Spleen (tissue), 11 donors: Measurements from ENCODE around the gene HOXA1. TPM values are rescaled to one million over a fixed set of nuclear protein-coding genes. Genes with fewer than 3 reads are reported as not detected.
A peak's percentile ranks its signal among the peaks of the same experiment; 100 is the strongest.

Experiments
- DNase-seq: peaks from one replicate; pipeline ENCODE4 v3.0.0-alpha.2; 2020
- H3K27ac ChIP-seq, 8 donors: fragments of 200-600 bp; sonication (generic) in 7 of 8; 1 replicate in 4 of 8; 2 replicates in 4 of 8; pipeline versions ENCODE4 v1.5.0 to v1.8.0; 2016 to 2021; ENCODE audit warnings: inconsistent platforms in 4 of 8, mild to moderate bottlenecking in 4 of 8, moderate library complexity in 1 of 8
- H3K27me3 ChIP-seq, 7 donors: fragments of 200-600 bp; sonication (generic) in 6 of 7; replicated peaks in 1 of 7; 1 replicate in 4 of 7; 2 replicates in 3 of 7; pipeline versions ENCODE4 v1.5.0 to v1.8.0; 2016 to 2021; ENCODE audit warnings: inconsistent platforms in 3 of 7, mild to moderate bottlenecking in 1 of 7
- H3K36me3 ChIP-seq, 6 donors: fragments of 200-600 bp; sonication (generic) in 5 of 6; 1 replicate in 4 of 6; 2 replicates in 2 of 6; pipeline versions ENCODE4 v1.5.0 to v1.8.0; 2016 to 2021; ENCODE audit warnings: inconsistent platforms in 2 of 6
- H3K4me1 ChIP-seq, 6 donors: fragments of 200-600 bp; sonication (generic) in 5 of 6; 1 replicate in 3 of 6; 2 replicates in 3 of 6; pipeline versions ENCODE4 v1.5.0 to v1.8.0; 2016 to 2021; ENCODE audit warnings: inconsistent platforms in 3 of 6
- H3K4me3 ChIP-seq, 8 donors: fragments of 200-600 bp; sonication (generic) in 7 of 8; 1 replicate in 4 of 8; 2 replicates in 4 of 8; pipeline versions ENCODE4 v1.5.0 to v1.8.0; 2016 to 2021; ENCODE audit warnings: inconsistent platforms in 4 of 8, mild to moderate bottlenecking in 4 of 8, moderate library complexity in 2 of 8
- H3K9me3 ChIP-seq, 8 donors: fragments of 200-600 bp; sonication (generic) in 7 of 8; 1 replicate in 4 of 8; 2 replicates in 4 of 8; pipeline versions ENCODE4 v1.5.0 to v1.8.0; 2016 to 2021; ENCODE audit warnings: inconsistent platforms in 4 of 8
- CTCF ChIP-seq, 11 experiments: fragments of 200-600 bp in 7 of 11; fragments of 450-650 bp in 4 of 11; sonication (generic) in 4 of 11; IDR thresholded peaks in 8 of 11; conservative IDR thresholded peaks in 3 of 11; 1 replicate in 7 of 11; 2 replicates in 4 of 11; pipeline versions ENCODE4 v1.4.0 to v1.8.0; 2016 to 2021; ENCODE audit warnings: antibody characterized with exemption in 11 of 11, inconsistent platforms in 4 of 11, mild to moderate bottlenecking in 1 of 11
- POLR2A ChIP-seq, 3 donors: fragments of 450-650 bp; IDR thresholded peaks; one replicate each; pipeline ENCODE4 v1.5.1; 2017; ENCODE audit warnings: antibody characterized with exemption in 3 of 3, mild to moderate bottlenecking in 1 of 3
- POLR2AphosphoS5 ChIP-seq, 3 donors: sonication (generic); formaldehyde crosslinking; IDR thresholded peaks; one replicate each; pipeline ENCODE4 v1.5.1; 2017; ENCODE audit warnings: antibody characterized with exemption in 3 of 3
- WGBS, 5 donors: extraction: QIAGEN DNeasy Blood & Tissue Kit in 3 of 5; methylation state at CpG; one replicate each; pipeline versions ENCODE4 v1.1.5 to v1.1.7; 2013 to 2018; 5-methylcytosine and 5-hydroxymethylcytosine counted together
- intact Hi-C: fragments of 100-400 bp; cut with DNase I; formaldehyde crosslinking; loops from one replicate; pipeline ENCODE4 v1.15.0; 2023; ENCODE audit warnings: low total_unique reads
- polyA plus RNA-seq, 3 donors: library from polyadenylated mRNA; stranded (reverse); fragments of 200-250 nt; gene quantifications; one replicate each; pipeline ENCODE4 v1.2.1, GENCODE V29; 2013
- total RNA-seq, 7 donors: library from RNA; depleted of rRNA in 3 of 7; stranded (reverse); fragments of >200 nt in 3 of 7; fragmentation: NEBNext Ultra II Directional in 4 of 7; extraction: Animal tissue kit (Norgen Biotek cat#: 25700) in 4 of 7; gene quantifications; one replicate each; pipeline versions ENCODE4 v1.1.0 to v1.2.1, GENCODE V29; 2016 to 2021
- donor health status: healthy with polysubstance abuse.
- donor health status: DM: no; HTN: no; CAD: no; lungs with moderate emphysema.
- donor health status: DM: no; HTN: no; CAD: no.
- donor health status: Bipolar disorder and iron deficiency.
- donor health status: healthy.
- donor health status: DM: no; HTN: no; CAD: no.
- donor health status: DM: yes; HTN: yes; CAD: no.

HOXA1 gene
- total and polyA plus RNA-seq, 10 donors = 0.33 to 4.1 (median 1.5) TPM

GRCh38 chr7:27119412-27119911 is 23.7 kb upstream of the HOXA1 start:
- no peak for TF ChIP-seq POLR2A (IDR thresholded peaks at IDR 0.05)
- no peak for TF ChIP-seq CTCF (IDR thresholded peaks at IDR 0.05 in 8 of 11, conservative IDR thresholded peaks at IDR 0.05 in 3 of 11)
- no peak for TF ChIP-seq POLR2AphosphoS5 (IDR thresholded peaks at IDR 0.05)
- peaks cover 0 to 34% (median 12%) of the 10 kb centered on the region in 6 donors for H3K4me1 ChIP-seq
- no peaks in the 10 kb centered on the region for H3K36me3 ChIP-seq
- WGBS, 5 donors = 31 to 68% (median 57%) methylated on average over 1 of the region's 1 CpG
- no peaks in the 10 kb centered on the region for H3K9me3 ChIP-seq
- no peak overlapping the region for H3K4me3 ChIP-seq
- no peaks in the 10 kb centered on the region for H3K27me3 ChIP-seq
- peak overlapping the region in 2 of 8 donors; percentile 85 to 89 for H3K27ac ChIP-seq
- no peak for DNase-seq
- intact Hi-C loops = loop anchor here (10.0 kb wide), 1 partner anchor 365 kb away; no protein-coding TSS in a partner anchor

- H3K9me3 ChIP-seq = no peaks in the 10 kb centered on the region
- H3K4me1 ChIP-seq = peaks cover 0 to 38% (median 12%) of the 10 kb centered on the region in 6 donors
- no peak for TF ChIP-seq POLR2AphosphoS5 (IDR thresholded peaks at IDR 0.05)
- TF ChIP-seq POLR2A (IDR thresholded peaks at IDR 0.05) = no peak
- no peak for TF ChIP-seq CTCF (IDR thresholded peaks at IDR 0.05 in 8 of 11, conservative IDR thresholded peaks at IDR 0.05 in 3 of 11)
- no peaks in the 10 kb centered on the region for H3K27me3 ChIP-seq
- H3K4me3 ChIP-seq = peak overlapping the region in 6 of 8 donors; percentile 8 to 59 (median 28)
- WGBS, 5 donors = 57 to 78% (median 75%) methylated on average over 3 of the region's 3 CpGs
- H3K36me3 ChIP-seq = no peaks in the 10 kb centered on the region
- peak overlapping the region in 6 of 8 donors; percentile 32 to 89 (median 72) for H3K27ac ChIP-seq
- intact Hi-C loops = loop anchor here (10.0 kb wide), 1 partner anchor 364 kb away; no protein-coding TSS in a partner anchor
- no peak for DNase-seq
Measured at GRCh38 chr7:27118580-27118979, 22.8 kb upstream of the HOXA1 start.

GRCh38 chr7:27117887-27118491 is 22.2 kb upstream of the HOXA1 start:
- TF ChIP-seq POLR2A (IDR thresholded peaks at IDR 0.05) (no peak), POLR2AphosphoS5 (IDR thresholded peaks at IDR 0.05) (peak in 2 of 3 donors; percentile 35 to 61)
- Histone ChIP-seq H3K4me3 (peak overlapping the region in 6 of 8 donors; percentile 8 to 59 (median 28)), H3K4me1 (peaks cover 0 to 40% (median 12%) of the 10 kb centered on the region in 6 donors), H3K36me3 (no peaks in the 10 kb centered on the region), H3K27me3 (no peaks in the 10 kb centered on the region), H3K9me3 (no peaks in the 10 kb centered on the region), H3K27ac (peak overlapping the region in 7 of 8 donors; percentile 35 to 89 (median 71))
- DNase-seq = no peak
- intact Hi-C loops = loop anchor here (10.0 kb wide), 1 partner anchor 363 kb away; no protein-coding TSS in a partner anchor
- WGBS, 5 donors = 64 to 75% (median 70%) methylated on average over 19 of the region's 19 CpGs

- no peak for DNase-seq
- Histone ChIP-seq H3K36me3 (no peaks in the 10 kb centered on the region), H3K4me3 (peak overlapping the region in 6 of 8 donors; percentile 3 to 59 (median 20)), H3K9me3 (no peaks in the 10 kb centered on the region), H3K27me3 (no peaks in the 10 kb centered on the region), H3K27ac (peak overlapping the region in 7 of 8 donors; percentile 35 to 89 (median 71)), H3K4me1 (peaks cover 0 to 48% (median 19%) of the 10 kb centered on the region in 6 donors)
- 59 to 82% (median 79%) methylated on average over 12 of the region's 12 CpGs for WGBS, 5 donors
- intact Hi-C loops = loop anchor here (10.0 kb wide), 1 partner anchor 362 kb away; no protein-coding TSS in a partner anchor
- TF ChIP-seq POLR2AphosphoS5 (IDR thresholded peaks at IDR 0.05) = no peak
- TF ChIP-seq POLR2A (IDR thresholded peaks at IDR 0.05) = no peak
- TF ChIP-seq CTCF (IDR thresholded peaks at IDR 0.05 in 8 of 11, conservative IDR thresholded peaks at IDR 0.05 in 3 of 11) = no peak
Measured at GRCh38 chr7:27116962-27117886, 21.4 kb upstream of the HOXA1 start.
